GM23338 (cell line): ENCODE data around the gene M1AP. TPM values are rescaled to one million over a fixed set of nuclear protein-coding genes. Genes with fewer than 3 reads are reported as not detected.
A peak's percentile ranks its signal among the peaks of the same experiment; 100 is the strongest.
"Not testable (repeated sequence)": the region's sequence is repeated elsewhere in the genome, so short reads cannot be mapped to it uniquely, and the experiment has no call there.

Source experiments
- ATAC-seq: fragments of 200-7000 bp; cut with Tn5 transposase; 3 replicates; pipeline ENCODE4 v1.9.1; 2020
- DNase-seq: peaks from one replicate; pipeline ENCODE4 v3.0.0-alpha.2; 2015; ENCODE audit warnings: low spot score
- H2AFZ ChIP-seq: fragments of 200-600 bp; sonication (generic); 2 replicates; pipeline ENCODE4 v1.8.0; 2016; ENCODE audit warnings: antibody characterized with exemption, mild to moderate bottlenecking, moderate library complexity
- H3F3A ChIP-seq: fragments of 200-600 bp; sonication (generic); replicated peaks from 2 replicates; pipeline ENCODE4 v1.8.0; 2017; ENCODE audit warnings: antibody characterized with exemption, mixed run types, low read depth
- H3K27ac ChIP-seq: fragments of 200-600 bp; sonication (generic); 2 replicates; pipeline ENCODE4 v1.6.1; 2016; ENCODE audit warnings: low read depth
- H3K27me3 ChIP-seq: fragments of 200-600 bp; sonication (generic); 2 replicates; pipeline ENCODE4 v1.8.0; 2016; ENCODE audit warnings: mild to moderate bottlenecking, mixed run types, moderate library complexity; ENCODE audit not compliant: insufficient read depth
- H3K36me3 ChIP-seq: fragments of 200-600 bp; sonication (generic); 2 replicates; pipeline ENCODE4 v1.8.0; 2016; ENCODE audit warnings: mild to moderate bottlenecking; ENCODE audit not compliant: insufficient read depth
- H3K4me1 ChIP-seq: fragments of 200-600 bp; sonication (generic); 2 replicates; pipeline ENCODE4 v1.8.0; 2016; ENCODE audit warnings: mild to moderate bottlenecking, moderate library complexity; ENCODE audit not compliant: insufficient read depth
- H3K4me2 ChIP-seq: fragments of 200-600 bp; sonication (generic); 2 replicates; pipeline ENCODE4 v1.7.1; 2017; ENCODE audit warnings: mixed run types
- H3K4me3 ChIP-seq: fragments of 200-600 bp; sonication (generic); 2 replicates; pipeline ENCODE4 v1.6.1; 2016; ENCODE audit warnings: mixed run types
- H3K79me2 ChIP-seq: fragments of 200-600 bp; sonication (generic); replicated peaks from 2 replicates; pipeline ENCODE4 v1.8.0; 2017; ENCODE audit warnings: mild to moderate bottlenecking; ENCODE audit not compliant: insufficient read depth
- H3K9me2 ChIP-seq: fragments of 200-600 bp; sonication (generic); 2 replicates; pipeline ENCODE4 v1.8.0; 2017; ENCODE audit not compliant: insufficient read depth
- H4K20me1 ChIP-seq: fragments of 200-600 bp; sonication (generic); replicated peaks from 2 replicates; pipeline ENCODE4 v1.8.0; 2017; ENCODE audit warnings: mild to moderate bottlenecking; ENCODE audit not compliant: insufficient read depth
- H3K27ac Mint-ChIP-seq: 2 replicates; pipeline ENCODE4 v1.8.0; 2020; ENCODE audit warnings: inconsistent platforms, mild to moderate bottlenecking, moderate library complexity, mixed read lengths
- H3K27me3 Mint-ChIP-seq: 3 replicates; pipeline ENCODE4 v1.8.0; 2022; ENCODE audit warnings: low read depth, mild to moderate bottlenecking, moderate library complexity, mixed read lengths, inconsistent platforms; ENCODE audit not compliant: insufficient read depth, poor library complexity
- H3K36me3 Mint-ChIP-seq: 3 replicates; pipeline ENCODE4 v1.8.0; 2021; ENCODE audit warnings: low read depth, mild to moderate bottlenecking, inconsistent platforms, moderate library complexity, mixed read lengths
- H3K4me1 Mint-ChIP-seq: 3 replicates; pipeline ENCODE4 v1.8.0; 2020; ENCODE audit warnings: mild to moderate bottlenecking, inconsistent platforms, mixed read lengths
- H3K4me3 Mint-ChIP-seq: 3 replicates; pipeline ENCODE4 v1.8.0; 2021; ENCODE audit warnings: moderate library complexity, mild to moderate bottlenecking, inconsistent platforms, mixed read lengths
- H3K9me3 Mint-ChIP-seq: 3 replicates; pipeline ENCODE4 v1.8.0; 2020; ENCODE audit warnings: moderate library complexity, mild to moderate bottlenecking, inconsistent platforms, mixed read lengths
- CREB1 ChIP-seq: fragments of 250-450 bp; sonication (Bioruptor Pico); IDR thresholded peaks from 2 replicates; pipeline ENCODE4 v1.5.0; 2020; ENCODE audit warnings: low read depth, mild to moderate bottlenecking, moderate library complexity
- CTCF ChIP-seq, 2 experiments: fragments of 200-600 bp in 1 of 2; sonication (generic) in 1 of 2; conservative IDR thresholded peaks; 2 replicates each; pipeline versions ENCODE4 v1.5.1 to v1.6.1; 2016 to 2017; ENCODE audit warnings: antibody characterized with exemption in 2 of 2, low read depth in 2 of 2, mild to moderate bottlenecking in 2 of 2, moderate library complexity in 1 of 2
- EZH2 ChIP-seq: fragments of 200-600 bp; sonication (generic); IDR thresholded peaks from one replicate; pipeline ENCODE4 v1.8.0; 2017; ENCODE audit warnings: antibody characterized with exemption, mild to moderate bottlenecking, low read depth; ENCODE audit not compliant: unreplicated experiment
- EZH2phosphoT487 ChIP-seq: fragments of 200-600 bp; sonication (generic); IDR thresholded peaks from one replicate; pipeline ENCODE4 v1.8.1; 2018; ENCODE audit warnings: antibody characterized with exemption; ENCODE audit not compliant: unreplicated experiment
- JUNB ChIP-seq: IDR thresholded peaks from one replicate; pipeline ENCODE4 v1.6.1; 2016; ENCODE audit warnings: antibody characterized with exemption; ENCODE audit not compliant: unreplicated experiment
- NANOG ChIP-seq: IDR thresholded peaks from 2 replicates; pipeline ENCODE4 v1.6.1; 2016; ENCODE audit warnings: antibody characterized with exemption, borderline replicate concordance
- POLR2AphosphoS5 ChIP-seq: IDR thresholded peaks from 2 replicates; pipeline ENCODE4 v1.6.1; 2016; ENCODE audit warnings: antibody characterized with exemption, low read depth
- REST ChIP-seq: IDR thresholded peaks from one replicate; pipeline ENCODE4 v1.6.1; 2018; ENCODE audit warnings: antibody characterized with exemption; ENCODE audit not compliant: unreplicated experiment
- STAT1 ChIP-seq: IDR thresholded peaks from one replicate; pipeline ENCODE4 v1.6.1; 2016; ENCODE audit warnings: antibody characterized with exemption; ENCODE audit not compliant: unreplicated experiment
- ZNF114 ChIP-seq: fragments of 250-450 bp; sonication (Bioruptor Pico); IDR thresholded peaks from 2 replicates; pipeline ENCODE4 v1.5.0; 2020; ENCODE audit warnings: mild to moderate bottlenecking, moderate library complexity
- ZNF331 ChIP-seq: fragments of 250-450 bp; sonication (Bioruptor Pico); IDR thresholded peaks from 2 replicates; pipeline ENCODE4 v1.5.0; 2020; ENCODE audit warnings: low read depth, mild to moderate bottlenecking, moderate library complexity
- polyA plus RNA-seq: library from polyadenylated mRNA; unstranded; fragments of >200 nt; fragmentation: Nextera tagmentation; extraction: Ambion mirVana; gene quantifications from 2 replicates; pipeline ENCODE4 v1.2.1, GENCODE V29; 2016
- total RNA-seq: library from RNA; depleted of rRNA; stranded (reverse); fragments of >200 nt; shearing (Covaris generic); gene quantifications from 2 replicates; pipeline ENCODE4 v1.2.3, GENCODE V29; 2014
- TF ChIP-seq, protein P1 (sequence below): IDR thresholded peaks from 2 replicates; pipeline ENCODE4 v1.6.1; 2016; ENCODE audit warnings: antibody characterized with exemption

M1AP gene
- total and polyA plus RNA-seq, 2 experiments from 2014 or later, result 5.1 to 12.1 TPM

GRCh38 chr2:74562126-74562775 lies 85.9 kb downstream of the M1AP start (continued):
- no peak for TF ChIP-seq REST
- no peak for TF ChIP-seq STAT1

DNA sequence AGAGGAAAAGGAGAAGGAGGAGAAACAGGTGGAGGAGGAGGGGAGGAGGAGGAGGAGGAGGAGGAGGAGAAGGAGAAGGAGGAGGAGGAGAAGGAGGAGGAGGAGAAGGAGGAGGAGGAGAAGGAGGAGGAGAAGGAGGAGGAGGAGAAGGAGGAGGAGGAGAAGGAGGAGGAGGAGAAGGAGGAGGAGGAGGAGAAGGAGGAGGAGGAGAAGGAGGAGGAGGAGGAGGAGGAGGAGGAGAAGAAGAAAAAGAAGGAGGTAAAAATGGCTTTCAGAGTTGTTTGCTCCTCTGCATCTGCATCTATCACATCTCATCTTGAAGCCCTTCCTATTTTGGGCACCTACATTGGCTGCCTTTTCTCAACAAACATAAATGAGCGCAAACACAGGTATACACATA lies 87.1 kb downstream of the M1AP start:
- H3K79me2 ChIP-seq, H3K36me3 Mint-ChIP-seq, DNase-seq, H4K20me1 ChIP-seq, H3K27ac ChIP-seq, H3K9me3 Mint-ChIP-seq, H3K9me2 ChIP-seq, H3K4me1 ChIP-seq, H2AFZ ChIP-seq, ATAC-seq, H3K36me3 ChIP-seq, H3K4me3 ChIP-seq, H3K4me2 ChIP-seq, H3K4me3 Mint-ChIP-seq, H3F3A ChIP-seq, H3K27ac Mint-ChIP-seq: not testable (repeated sequence)
- H3K27me3 ChIP-seq, result peaks cover 41% of the 10 kb centered on the region
- Mint-ChIP-seq H3K4me1 (peaks cover 19% of the 10 kb centered on the region), H3K27me3 (peaks cover 34% of the 10 kb centered on the region)

GRCh38 chr2:74560591-74560990 lies 87.5 kb downstream of the M1AP start:
- DNase-seq, result peak; percentile 26
- no peak for TF ChIP-seq REST
- TF ChIP-seq EZH2phosphoT487, result no peak
- TF ChIP-seq POLR2AphosphoS5, result no peak
- no peak for TF ChIP-seq EZH2
- no peak for TF ChIP-seq STAT1
- no peak for TF ChIP-seq JUNB
- TF ChIP-seq NANOG, result no peak
- TF ChIP-seq ZNF331 (CRISPR knock-in tag), result no peak
- TF ChIP-seq, protein P1, sequence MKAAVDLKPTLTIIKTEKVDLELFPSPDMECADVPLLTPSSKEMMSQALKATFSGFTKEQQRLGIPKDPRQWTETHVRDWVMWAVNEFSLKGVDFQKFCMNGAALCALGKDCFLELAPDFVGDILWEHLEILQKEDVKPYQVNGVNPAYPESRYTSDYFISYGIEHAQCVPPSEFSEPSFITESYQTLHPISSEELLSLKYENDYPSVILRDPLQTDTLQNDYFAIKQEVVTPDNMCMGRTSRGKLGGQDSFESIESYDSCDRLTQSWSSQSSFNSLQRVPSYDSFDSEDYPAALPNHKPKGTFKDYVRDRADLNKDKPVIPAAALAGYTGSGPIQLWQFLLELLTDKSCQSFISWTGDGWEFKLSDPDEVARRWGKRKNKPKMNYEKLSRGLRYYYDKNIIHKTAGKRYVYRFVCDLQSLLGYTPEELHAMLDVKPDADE, result no peak
- no peak for TF ChIP-seq CREB1 (CRISPR knock-in tag)
- TF ChIP-seq ZNF114 (CRISPR knock-in tag), result no peak
- TF ChIP-seq CTCF (conservative IDR thresholded peaks at IDR 0.05; ENCODE audit: low read depth in 2 of 2), result no peak

More at GRCh38 chr2:74560591-74560990, 87.5 kb downstream of the M1AP start:
- peak overlapping the region; percentile 36; the same call in 1 of the 2 replicates for H3K4me2 ChIP-seq
- ATAC-seq, result peak; percentile 19
- no peak overlapping the region for H2AFZ ChIP-seq
- H3K4me3 ChIP-seq, result no peak overlapping the region
- peaks cover 10% of the 10 kb centered on the region for H3K4me1 ChIP-seq
- no peak overlapping the region for H3K27ac Mint-ChIP-seq
- H3K4me1 Mint-ChIP-seq, result peaks cover 19% of the 10 kb centered on the region
- no peaks in the 10 kb centered on the region for H3K36me3 Mint-ChIP-seq
- no peaks in the 10 kb centered on the region for H3K36me3 ChIP-seq
- H3K27me3 ChIP-seq, result peaks cover 45% of the 10 kb centered on the region
- H3K4me3 Mint-ChIP-seq, result no peak overlapping the region
- peaks cover 38% of the 10 kb centered on the region for H3K27me3 Mint-ChIP-seq
- H4K20me1 ChIP-seq, result no peaks in the 10 kb centered on the region; the same call in 1 of the 2 replicates
- no peaks in the 10 kb centered on the region for H3K9me3 Mint-ChIP-seq
- H3F3A ChIP-seq, result no peaks in the 10 kb centered on the region
- H3K9me2 ChIP-seq, result no peaks in the 10 kb centered on the region
- no peak overlapping the region for H3K27ac ChIP-seq
- no peaks in the 10 kb centered on the region for H3K79me2 ChIP-seq
